Prostate gland (tissue), 2 donors: ENCODE data around the gene SASH1. TPM values are rescaled to one million over a fixed set of nuclear protein-coding genes. Genes with fewer than 3 reads are reported as not detected.

Source experiments
- DNase-seq: peaks from one replicate; pipeline ENCODE4 v3.0.0-alpha.2; 2019; ENCODE audit warnings: low spot score
- H3K27ac ChIP-seq, 2 donors: fragments of 200-600 bp; sonication (generic); 2 replicates each; pipeline ENCODE4 v1.5.1; 2017 to 2019
- H3K27me3 ChIP-seq: fragments of 200-600 bp; sonication (generic); replicated peaks from 2 replicates; pipeline ENCODE4 v1.5.1; 2019; ENCODE audit not compliant: insufficient read depth
- H3K36me3 ChIP-seq, 2 donors: fragments of 200-600 bp; sonication (generic); 1 replicate in 1 of 2; 2 replicates in 1 of 2; pipeline versions ENCODE4 v1.5.1 to v1.8.1; 2017 to 2019
- H3K4me1 ChIP-seq: fragments of 200-600 bp; sonication (generic); replicated peaks from 2 replicates; pipeline ENCODE4 v1.5.1; 2019
- H3K4me3 ChIP-seq, 2 donors: fragments of 200-600 bp; sonication (generic); 2 replicates each; pipeline ENCODE4 v1.5.1; 2017 to 2019
- H3K9me3 ChIP-seq: fragments of 200-600 bp; sonication (generic); 2 replicates; pipeline ENCODE4 v1.5.1; 2017
- POLR2A ChIP-seq: fragments of 450-650 bp; IDR thresholded peaks from one replicate; pipeline ENCODE4 v1.6.1; 2016; ENCODE audit warnings: antibody characterized with exemption, mild to moderate bottlenecking
- POLR2AphosphoS5 ChIP-seq: sonication (generic); formaldehyde crosslinking; IDR thresholded peaks from one replicate; pipeline ENCODE4 v1.6.1; 2017; ENCODE audit warnings: antibody characterized with exemption
- WGBS: methylation state at CpG from one replicate; pipeline ENCODE4 v1.1.5; 2018; 5-methylcytosine and 5-hydroxymethylcytosine counted together
- intact Hi-C: fragments of 100-400 bp; cut with DNase I; formaldehyde crosslinking; loops from one replicate; pipeline ENCODE4 v1.14.2; 2022
- total RNA-seq, 2 donors: library from RNA; depleted of rRNA; stranded (reverse); fragments of >200 nt; gene quantifications; one replicate each; pipeline ENCODE4 v1.1.0, GENCODE V29; 2016
- TF ChIP-seq, protein P1 (sequence below), 4 experiments: fragments of 200-600 bp in 2 of 4; fragments of 450-650 bp in 2 of 4; sonication (generic) in 2 of 4; IDR thresholded peaks; 1 replicate in 3 of 4; 2 replicates in 1 of 4; pipeline ENCODE4 v1.5.1; 2016 to 2019; ENCODE audit warnings: antibody characterized with exemption in 4 of 4, mild to moderate bottlenecking in 2 of 4, moderate library complexity in 2 of 4

The SASH1 gene
- total RNA-seq, 2 donors from 2014 or later, result 34.3 to 48.6 TPM

DNA sequence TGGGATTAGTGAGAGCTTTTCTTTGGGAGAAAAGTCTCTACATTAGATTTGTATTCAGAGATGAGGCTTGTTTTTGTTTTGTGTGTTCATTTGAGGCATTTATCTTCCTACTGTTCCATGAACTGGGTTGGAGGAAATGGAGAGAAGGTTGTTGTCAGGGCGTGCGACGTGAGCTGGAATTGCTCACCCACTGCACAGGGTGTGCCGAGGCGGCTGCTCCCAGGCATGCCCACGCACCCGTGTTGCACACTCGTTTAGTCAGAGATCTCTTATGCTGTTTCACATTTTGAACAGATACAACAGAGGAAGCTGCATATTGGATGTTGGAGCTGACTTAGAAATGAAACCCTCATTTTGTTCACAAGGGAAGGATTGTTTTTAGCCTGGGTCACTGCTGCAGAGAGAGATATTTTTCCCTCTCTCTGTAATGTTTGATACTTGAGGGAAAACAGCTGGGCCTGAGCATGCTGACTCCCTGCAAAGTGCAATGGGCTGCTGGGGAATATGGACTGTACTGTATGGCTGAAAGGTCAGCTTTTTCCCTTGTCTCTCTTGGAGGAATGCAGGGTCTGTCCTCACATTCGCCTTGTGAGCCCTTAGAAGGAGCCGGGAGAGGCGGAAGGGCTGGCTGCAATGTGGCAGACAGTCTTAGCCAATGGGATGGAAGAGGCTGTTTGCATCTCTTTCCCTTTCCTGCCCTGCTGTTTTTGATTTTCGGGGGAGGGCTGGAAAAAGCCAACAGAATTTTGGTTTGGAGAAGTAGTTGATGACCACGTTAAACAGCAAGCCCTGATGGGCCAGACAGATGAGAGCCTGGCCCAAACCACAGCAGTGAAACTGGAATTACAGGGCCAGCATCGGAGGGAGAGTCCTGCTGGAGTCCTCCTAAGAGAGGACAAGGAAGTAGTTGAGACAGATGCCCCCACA, 170.8 kb downstream of the SASH1 start:
- DNase-seq, result no peak
- intact Hi-C loops, result no loop called here
- Histone ChIP-seq H3K4me1 (no peaks in the 10 kb centered on the region), H3K4me3 (no peak overlapping the region), H3K36me3 (no peaks in the 10 kb centered on the region), H3K27me3 (no peaks in the 10 kb centered on the region), H3K27ac (peak overlapping the region; percentile 8 to 59), H3K9me3 (no peaks in the 10 kb centered on the region)
- TF ChIP-seq POLR2AphosphoS5 (no peak), POLR2A (no peak)
- TF ChIP-seq, protein P1, sequence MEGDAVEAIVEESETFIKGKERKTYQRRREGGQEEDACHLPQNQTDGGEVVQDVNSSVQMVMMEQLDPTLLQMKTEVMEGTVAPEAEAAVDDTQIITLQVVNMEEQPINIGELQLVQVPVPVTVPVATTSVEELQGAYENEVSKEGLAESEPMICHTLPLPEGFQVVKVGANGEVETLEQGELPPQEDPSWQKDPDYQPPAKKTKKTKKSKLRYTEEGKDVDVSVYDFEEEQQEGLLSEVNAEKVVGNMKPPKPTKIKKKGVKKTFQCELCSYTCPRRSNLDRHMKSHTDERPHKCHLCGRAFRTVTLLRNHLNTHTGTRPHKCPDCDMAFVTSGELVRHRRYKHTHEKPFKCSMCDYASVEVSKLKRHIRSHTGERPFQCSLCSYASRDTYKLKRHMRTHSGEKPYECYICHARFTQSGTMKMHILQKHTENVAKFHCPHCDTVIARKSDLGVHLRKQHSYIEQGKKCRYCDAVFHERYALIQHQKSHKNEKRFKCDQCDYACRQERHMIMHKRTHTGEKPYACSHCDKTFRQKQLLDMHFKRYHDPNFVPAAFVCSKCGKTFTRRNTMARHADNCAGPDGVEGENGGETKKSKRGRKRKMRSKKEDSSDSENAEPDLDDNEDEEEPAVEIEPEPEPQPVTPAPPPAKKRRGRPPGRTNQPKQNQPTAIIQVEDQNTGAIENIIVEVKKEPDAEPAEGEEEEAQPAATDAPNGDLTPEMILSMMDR (IDR thresholded peaks at IDR 0.05), result no peak
- 74% methylated on average over 14 of the region's 14 CpGs for WGBS

DNA sequence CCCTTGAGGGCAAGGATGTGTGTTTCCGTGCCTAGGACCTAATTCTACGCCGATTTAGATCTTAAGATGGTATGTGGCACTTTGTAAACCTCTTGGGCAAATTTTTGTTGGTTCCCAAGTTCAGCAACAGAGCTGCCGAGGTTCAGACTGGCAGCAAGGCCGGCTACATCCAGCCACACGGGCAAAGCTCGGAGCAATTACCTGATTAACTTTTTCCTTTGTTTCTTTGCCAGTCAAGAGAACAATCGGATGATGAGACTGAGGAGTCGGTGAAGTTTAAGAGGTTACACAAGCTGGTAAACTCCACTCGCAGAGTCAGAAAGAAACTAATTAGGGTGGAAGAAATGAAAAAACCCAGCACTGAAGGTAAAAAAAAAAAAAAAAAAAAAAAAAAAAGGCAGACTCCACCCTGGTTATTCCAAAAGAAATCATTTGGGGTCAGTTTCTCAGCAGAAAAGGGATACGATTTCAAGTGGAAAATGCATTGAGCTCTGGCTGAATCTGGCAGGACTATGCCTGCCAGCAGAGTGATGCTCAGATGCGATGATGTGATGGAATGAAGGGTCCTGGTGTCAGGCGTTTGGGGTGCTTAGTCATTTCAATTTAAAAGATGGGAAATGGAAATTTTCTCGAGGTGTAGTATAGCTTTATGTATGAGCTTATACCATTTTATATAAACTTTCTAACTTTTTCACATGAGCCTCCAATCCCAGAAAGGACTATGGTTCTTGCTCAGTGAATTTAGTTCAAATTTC, 171.6 kb downstream of the SASH1 start:
- Histone ChIP-seq H3K27ac (peak overlapping the region; percentile 8 to 59), H3K4me1 (no peaks in the 10 kb centered on the region), H3K27me3 (no peaks in the 10 kb centered on the region), H3K36me3 (no peaks in the 10 kb centered on the region), H3K9me3 (no peaks in the 10 kb centered on the region), H3K4me3 (no peak overlapping the region)
- 62% methylated on average over 14 of the region's 14 CpGs for whole genome bisulfite sequencing
- TF ChIP-seq POLR2A (no peak), POLR2AphosphoS5 (no peak)
- intact Hi-C loops, result no loop called here
- DNase-seq, result no peak

DNA sequence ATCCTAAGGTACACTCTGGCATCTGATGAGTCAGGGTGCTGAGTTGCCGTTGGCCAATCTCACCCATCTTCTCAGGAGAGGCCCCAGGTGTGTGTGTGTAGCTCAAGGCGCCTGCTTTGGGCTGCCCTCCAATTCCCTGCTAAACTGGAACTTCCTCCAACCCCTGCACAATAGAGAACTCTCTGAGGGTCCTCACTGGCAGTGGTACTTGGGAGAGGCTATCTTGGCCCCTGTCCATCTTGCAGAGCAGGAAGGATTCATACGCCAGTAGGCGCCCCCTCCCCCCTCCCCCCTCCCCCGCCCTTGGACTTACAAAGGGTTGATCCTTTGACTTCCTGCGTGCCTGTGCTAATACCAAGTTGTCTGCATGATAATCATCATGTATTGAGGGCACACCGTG, 173.6 kb downstream of the SASH1 start:
- H3K4me1 ChIP-seq, result no peaks in the 10 kb centered on the region
- peaks cover 0 to 2% of the 10 kb centered on the region in 2 donors for H3K36me3 ChIP-seq
- no peak for DNase-seq
- H3K27ac ChIP-seq, result no peak overlapping the region
- H3K9me3 ChIP-seq, result no peaks in the 10 kb centered on the region
- intact Hi-C loops, result no loop called here
- H3K4me3 ChIP-seq, result no peak overlapping the region
- WGBS, result 28% methylated on average over 7 of the region's 7 CpGs
- no peak for TF ChIP-seq POLR2AphosphoS5
- TF ChIP-seq, protein P1 (IDR thresholded peaks at IDR 0.05), result no peak
- TF ChIP-seq POLR2A, result no peak
- no peaks in the 10 kb centered on the region for H3K27me3 ChIP-seq

DNA sequence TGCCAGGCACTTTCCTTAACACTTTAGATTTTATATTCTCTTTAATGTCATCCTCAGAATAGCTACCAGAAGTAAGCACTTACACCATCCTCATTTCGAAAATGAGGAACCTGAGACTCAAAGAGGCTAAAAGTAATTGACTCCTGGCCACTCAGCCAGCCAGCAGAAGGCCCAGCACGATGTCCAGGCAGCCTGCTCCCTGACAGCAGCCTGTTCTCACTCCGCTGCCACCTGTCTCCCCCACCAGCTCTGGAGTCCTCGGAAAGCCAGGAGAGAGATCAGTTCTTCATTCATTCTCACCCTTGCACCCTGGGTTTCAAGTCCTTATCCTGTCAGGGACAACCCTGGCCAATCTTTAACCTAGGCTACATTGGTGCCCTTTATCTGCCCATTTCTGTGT, 174.0 kb downstream of the SASH1 start:
- H3K36me3 ChIP-seq, result peaks cover 0 to 2% of the 10 kb centered on the region in 2 donors
- no peaks in the 10 kb centered on the region for H3K4me1 ChIP-seq
- no peak for DNase-seq
- no peak overlapping the region for H3K4me3 ChIP-seq
- WGBS, result 61% methylated on average over 4 of the region's 4 CpGs
- no peaks in the 10 kb centered on the region for H3K27me3 ChIP-seq
- TF ChIP-seq, protein P1 (IDR thresholded peaks at IDR 0.05), result no peak
- TF ChIP-seq POLR2AphosphoS5, result no peak
- no peaks in the 10 kb centered on the region for H3K9me3 ChIP-seq
- intact Hi-C loops, result no loop called here
- H3K27ac ChIP-seq, result no peak overlapping the region

DNA sequence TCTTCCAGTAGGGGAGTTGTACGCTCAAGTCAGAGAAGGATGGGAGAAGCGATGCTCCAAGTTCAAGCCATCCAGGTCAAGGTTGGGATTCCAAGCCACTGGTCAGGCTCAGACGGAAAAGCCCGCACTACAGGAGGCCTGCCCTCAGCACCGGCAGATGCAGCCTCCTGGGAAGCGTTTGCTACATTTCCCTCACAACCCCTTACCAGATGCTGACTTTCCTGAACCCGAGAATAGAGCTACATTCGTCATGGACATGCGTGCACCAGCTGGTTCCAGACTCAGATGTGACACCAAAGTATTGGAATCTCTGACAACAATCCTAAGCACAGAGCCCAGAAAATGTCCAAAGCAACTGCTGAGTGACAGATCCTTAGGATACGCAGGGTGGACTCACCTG, 174.8 kb downstream of the SASH1 start:
- no peak for DNase-seq
- Histone ChIP-seq H3K27ac (no peak overlapping the region), H3K4me3 (no peak overlapping the region), H3K36me3 (peaks cover 0 to 2% of the 10 kb centered on the region in 2 donors), H3K4me1 (no peaks in the 10 kb centered on the region), H3K9me3 (no peaks in the 10 kb centered on the region), H3K27me3 (no peaks in the 10 kb centered on the region)
- TF ChIP-seq POLR2A, result no peak
- TF ChIP-seq POLR2AphosphoS5, result no peak
- TF ChIP-seq, protein P1 (IDR thresholded peaks at IDR 0.05), result no peak
- intact Hi-C loops, result no loop called here
- WGBS, result 96% methylated on average over 10 of the region's 10 CpGs
